Suprapubic skin (tissue), 4 donors: Measurements from ENCODE around the gene AUTS2.

Experiments
- EP300 ChIP-seq: sonication (generic); formaldehyde crosslinking; IDR thresholded peaks from one replicate; pipeline ENCODE4 v1.6.1; 2017; ENCODE audit warnings: antibody characterized with exemption
- POLR2A ChIP-seq, 2 donors: fragments of 450-650 bp; IDR thresholded peaks; one replicate each; pipeline ENCODE4 v1.6.1; 2017; ENCODE audit warnings: antibody characterized with exemption in 2 of 2, mild to moderate bottlenecking in 2 of 2, moderate library complexity in 2 of 2
- POLR2AphosphoS5 ChIP-seq, 3 donors: sonication (generic); formaldehyde crosslinking; IDR thresholded peaks; one replicate each; pipeline ENCODE4 v1.6.1; 2017; ENCODE audit warnings: antibody characterized with exemption in 3 of 3
- TF ChIP-seq, protein P1 (sequence below), 2 donors: fragments of 200-600 bp in 1 of 2; fragments of 450-650 bp in 1 of 2; sonication (generic) in 1 of 2; IDR thresholded peaks; one replicate each; pipeline ENCODE4 v1.5.1; 2016 to 2019; ENCODE audit warnings: antibody characterized with exemption in 2 of 2, mild to moderate bottlenecking in 1 of 2, moderate library complexity in 1 of 2

- no peak for TF ChIP-seq POLR2A (IDR thresholded peaks at IDR 0.05)
- TF ChIP-seq, protein P1, sequence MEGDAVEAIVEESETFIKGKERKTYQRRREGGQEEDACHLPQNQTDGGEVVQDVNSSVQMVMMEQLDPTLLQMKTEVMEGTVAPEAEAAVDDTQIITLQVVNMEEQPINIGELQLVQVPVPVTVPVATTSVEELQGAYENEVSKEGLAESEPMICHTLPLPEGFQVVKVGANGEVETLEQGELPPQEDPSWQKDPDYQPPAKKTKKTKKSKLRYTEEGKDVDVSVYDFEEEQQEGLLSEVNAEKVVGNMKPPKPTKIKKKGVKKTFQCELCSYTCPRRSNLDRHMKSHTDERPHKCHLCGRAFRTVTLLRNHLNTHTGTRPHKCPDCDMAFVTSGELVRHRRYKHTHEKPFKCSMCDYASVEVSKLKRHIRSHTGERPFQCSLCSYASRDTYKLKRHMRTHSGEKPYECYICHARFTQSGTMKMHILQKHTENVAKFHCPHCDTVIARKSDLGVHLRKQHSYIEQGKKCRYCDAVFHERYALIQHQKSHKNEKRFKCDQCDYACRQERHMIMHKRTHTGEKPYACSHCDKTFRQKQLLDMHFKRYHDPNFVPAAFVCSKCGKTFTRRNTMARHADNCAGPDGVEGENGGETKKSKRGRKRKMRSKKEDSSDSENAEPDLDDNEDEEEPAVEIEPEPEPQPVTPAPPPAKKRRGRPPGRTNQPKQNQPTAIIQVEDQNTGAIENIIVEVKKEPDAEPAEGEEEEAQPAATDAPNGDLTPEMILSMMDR (IDR thresholded peaks at IDR 0.05) = no peak
- TF ChIP-seq POLR2AphosphoS5 (IDR thresholded peaks at IDR 0.05) = no peak
- TF ChIP-seq EP300 = no peak
Observed at GRCh38 chr7:70736715-70737460, 1138.6 kb downstream of the AUTS2 start.
